Activated CD8-positive, alpha-beta memory T cell treated with anti-CD3 and anti-CD28 coated beads, Interleukin-2, amount 50 U/mL, for 1 hour (primary cell): ENCODE data around the gene TYK2.
"Not testable (repeated sequence)": the region's sequence is repeated elsewhere in the genome, so short reads cannot be mapped to it uniquely, and the experiment has no call there.

ENCODE experiments used
- DNase-seq: peaks from one replicate; pipeline ENCODE4 v3.0.0-alpha.2; 2020; ENCODE audit errors: extremely low read depth

The TYK2 gene

DNA sequence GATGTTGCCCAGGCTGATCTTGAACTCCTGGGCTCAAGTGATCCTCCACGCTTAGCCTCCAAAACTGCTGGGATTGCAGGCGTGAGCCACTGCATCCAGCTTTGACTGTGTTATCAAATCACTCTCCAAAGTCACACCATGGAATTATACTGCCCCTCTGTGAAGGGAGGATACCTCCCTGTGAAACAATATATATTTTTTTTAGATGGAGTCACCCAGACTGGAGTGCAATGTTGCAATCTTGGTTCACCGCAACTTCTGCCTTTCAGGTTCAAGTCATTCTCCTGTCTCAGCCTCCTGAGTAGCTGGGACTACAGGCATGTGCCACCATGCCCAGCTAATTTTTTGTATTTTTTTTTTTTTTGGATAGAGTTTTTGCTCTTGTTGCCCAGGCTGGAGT is 7.7 kb downstream of the TYK2 start:
- no peak for DNase-seq

DNA sequence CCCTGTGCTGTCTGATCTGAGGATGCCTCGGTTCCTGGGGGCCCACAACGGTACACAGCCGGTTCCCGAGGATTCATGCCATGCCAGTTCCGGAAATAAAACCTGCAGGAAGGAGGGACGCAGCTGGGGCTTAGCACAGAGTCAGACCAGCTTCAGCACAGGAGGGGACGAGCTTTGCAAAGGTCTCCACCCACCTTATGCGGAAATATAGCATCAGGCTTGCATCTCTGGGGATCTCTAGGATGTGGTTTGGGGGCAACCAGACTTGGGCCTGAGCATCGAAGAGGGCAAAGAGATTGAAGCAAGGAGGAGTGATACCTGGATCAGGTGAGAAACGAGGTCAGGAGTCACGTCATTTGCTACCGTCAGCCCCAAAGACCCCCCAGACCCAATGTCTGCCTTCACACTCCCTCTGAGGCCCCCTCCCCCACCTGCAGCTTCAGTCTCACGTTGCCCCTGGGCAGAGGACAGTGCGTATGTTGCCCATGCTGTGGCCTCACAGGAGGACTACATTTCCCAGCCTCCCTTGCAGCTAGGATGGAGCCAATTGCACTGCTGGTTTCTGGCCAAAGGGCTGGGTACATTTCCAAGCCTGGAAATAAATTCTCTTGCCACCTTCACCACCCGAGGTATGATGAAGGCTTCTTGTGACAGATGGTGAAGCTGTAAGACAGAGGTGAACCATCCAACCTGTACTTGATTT is 12.1 kb downstream of the TYK2 start:
- DNase-seq: no peak

DNA sequence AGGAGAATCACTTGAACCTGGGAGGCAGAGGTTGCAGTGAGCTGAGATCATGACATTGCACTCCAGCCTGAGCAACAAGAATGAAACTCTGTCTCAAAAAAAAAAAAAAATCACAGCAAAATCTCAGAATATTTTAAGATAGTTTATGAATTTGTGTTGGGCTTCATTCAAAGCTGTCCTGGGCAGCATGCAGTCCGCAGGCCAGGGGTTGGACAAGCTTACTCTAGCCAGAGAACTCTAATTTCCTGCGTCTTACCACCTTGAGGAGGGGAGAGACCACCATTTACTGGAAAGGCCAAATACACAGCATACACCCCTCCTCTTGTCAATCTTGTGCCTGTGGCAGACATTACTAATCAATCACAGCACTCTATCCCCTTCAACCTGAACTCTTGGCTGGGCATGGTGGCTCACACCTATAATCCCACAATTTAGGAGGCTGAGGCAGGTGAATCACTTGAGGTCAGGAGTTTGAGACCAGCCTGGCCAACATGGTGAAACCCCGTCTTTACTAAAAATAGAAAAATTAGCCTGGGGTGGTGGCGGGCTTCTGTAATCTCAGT is 13.3 kb downstream of the TYK2 start:
- not testable (repeated sequence) for DNase-seq

DNA sequence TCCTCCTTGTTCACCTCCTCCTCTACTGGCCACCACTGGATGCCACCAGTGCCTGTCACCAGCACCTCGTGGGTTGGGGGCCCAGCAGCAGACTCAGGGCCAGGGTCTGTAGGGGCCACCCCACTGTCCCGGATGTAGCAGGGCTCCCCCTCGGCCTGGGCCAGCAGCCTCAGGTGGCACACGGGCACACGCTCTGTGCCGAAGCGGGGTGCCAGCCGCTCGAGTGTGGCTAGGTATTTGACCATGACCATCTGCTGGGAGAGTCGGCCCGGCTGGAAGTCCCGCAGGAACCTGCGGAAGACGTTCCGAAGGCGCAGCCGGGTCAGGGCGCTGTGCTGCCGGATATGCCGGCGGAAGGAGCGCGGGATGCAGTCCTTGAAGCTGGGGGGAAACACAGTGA is 14.9 kb downstream of the TYK2 start:
- no peak for DNase-seq

DNA sequence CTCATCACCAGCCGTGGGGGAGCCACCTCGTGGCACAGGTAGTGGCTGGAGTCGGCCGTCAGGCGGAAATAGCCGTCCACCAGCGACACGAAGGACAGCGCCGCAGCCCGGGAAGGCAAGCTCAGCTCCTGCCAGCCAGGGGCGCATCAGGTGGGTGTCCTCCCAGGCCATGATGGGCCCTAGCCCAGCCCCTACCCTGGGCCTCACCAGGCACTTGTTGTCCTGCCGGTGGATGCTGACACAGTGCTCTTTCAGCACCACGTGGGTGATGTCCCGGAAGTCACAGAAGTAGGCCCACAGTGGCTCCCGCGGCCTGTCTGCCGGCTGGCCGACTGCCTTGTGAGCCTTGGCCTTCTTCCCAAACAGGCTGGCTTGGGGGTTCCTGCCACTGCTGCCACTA is 15.7 kb downstream of the TYK2 start:
- no peak for DNase-seq

GRCh38 chr19:10363789-10364281 is 16.5 kb downstream of the TYK2 start:
- no peak for DNase-seq

DNA sequence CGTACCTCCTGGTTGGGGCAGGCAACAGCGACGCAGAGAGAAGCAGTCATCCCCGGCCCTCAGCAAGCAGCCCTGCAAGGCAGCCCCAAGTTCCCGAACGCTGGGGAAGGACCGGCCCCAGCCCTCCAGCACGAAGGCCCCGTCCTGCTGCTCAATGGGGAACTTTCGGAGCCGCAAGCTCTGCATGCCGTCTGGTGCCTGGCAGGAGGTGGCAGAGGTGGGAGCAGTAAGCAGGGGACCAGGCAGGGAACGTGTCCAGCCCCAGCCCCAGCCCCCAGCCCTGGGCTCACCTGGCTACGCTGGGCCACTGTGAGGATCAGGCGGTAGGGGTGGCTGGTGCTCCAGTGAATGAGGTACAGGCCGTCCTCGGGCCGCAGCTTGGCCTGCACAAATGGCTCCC is 18.1 kb downstream of the TYK2 start:
- DNase-seq: no peak

DNA sequence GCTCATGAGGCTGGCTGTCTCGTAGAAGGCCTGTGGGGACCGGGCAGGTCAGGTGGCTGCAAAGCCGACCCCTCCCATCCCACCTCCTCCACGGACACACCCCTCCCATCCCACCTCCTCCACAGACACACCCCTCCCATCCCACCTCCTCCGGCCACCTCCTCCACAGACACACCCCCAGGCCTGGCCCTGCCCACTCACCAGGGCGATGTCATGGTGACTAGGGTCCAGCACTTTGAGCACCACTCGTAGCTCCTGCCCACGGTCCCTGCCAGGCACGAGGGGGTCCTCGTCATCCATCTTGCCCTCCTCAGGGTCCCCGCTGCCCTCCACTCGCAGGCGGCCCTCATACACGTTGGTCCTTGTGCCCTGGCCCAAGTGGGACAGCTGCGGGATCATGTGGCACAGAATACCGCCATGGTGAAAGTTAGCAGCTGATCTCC is 18.8 kb downstream of the TYK2 start:
- no peak for DNase-seq

DNA sequence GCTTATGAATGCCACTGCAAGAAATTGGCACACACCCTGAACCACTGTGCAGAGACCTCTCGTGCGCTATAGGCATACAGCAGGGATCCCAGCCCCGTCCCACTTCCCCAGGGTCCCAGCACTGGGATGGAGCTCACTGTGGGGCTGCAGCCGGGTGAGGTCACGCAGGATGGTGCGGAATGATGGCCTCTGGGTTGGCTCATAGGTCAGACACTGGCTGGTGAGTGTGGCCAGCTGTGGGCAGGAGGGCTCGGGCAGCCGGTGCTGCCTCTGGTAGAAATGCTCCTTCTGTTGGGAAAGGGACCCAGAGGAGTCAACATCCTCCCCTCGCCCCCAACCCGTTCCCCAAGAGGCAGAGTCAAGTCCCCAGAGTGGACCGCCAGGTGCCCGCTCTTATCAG is 23.9 kb downstream of the TYK2 start:
- no peak for DNase-seq

DNA sequence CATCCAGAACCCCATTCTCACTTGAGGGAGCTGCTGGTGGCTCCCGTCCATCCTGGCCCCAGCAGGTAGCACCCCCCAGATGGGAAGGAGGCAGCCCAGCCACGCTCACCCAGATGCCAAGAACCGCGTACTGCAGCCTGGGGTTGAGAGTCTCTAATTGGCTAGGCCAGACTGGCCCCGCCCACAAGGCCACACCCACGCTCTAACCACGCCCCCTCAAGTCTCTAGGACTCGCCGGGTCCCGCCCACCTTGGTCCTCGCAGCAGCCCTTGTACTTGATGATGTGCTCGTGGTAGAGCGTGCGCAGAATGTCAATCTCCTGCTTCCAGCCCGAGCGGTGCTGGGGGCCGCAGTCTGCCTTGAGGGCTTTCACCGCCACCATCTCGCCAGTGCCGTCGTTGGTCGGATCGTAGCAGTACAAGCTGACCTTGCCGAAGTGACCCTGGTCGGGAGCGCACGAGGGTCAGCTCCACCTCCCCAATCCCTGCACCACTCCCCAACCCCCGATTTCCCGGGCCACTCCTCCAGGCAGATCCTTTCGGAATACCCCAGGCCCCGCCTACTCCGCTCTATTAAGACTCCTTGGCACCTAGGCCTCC is 26.5 kb downstream of the TYK2 start:
- no peak for DNase-seq

- DNase-seq: no peak
Observed at GRCh38 chr19:10352764-10353671, 27.4 kb downstream of the TYK2 start.

DNA sequence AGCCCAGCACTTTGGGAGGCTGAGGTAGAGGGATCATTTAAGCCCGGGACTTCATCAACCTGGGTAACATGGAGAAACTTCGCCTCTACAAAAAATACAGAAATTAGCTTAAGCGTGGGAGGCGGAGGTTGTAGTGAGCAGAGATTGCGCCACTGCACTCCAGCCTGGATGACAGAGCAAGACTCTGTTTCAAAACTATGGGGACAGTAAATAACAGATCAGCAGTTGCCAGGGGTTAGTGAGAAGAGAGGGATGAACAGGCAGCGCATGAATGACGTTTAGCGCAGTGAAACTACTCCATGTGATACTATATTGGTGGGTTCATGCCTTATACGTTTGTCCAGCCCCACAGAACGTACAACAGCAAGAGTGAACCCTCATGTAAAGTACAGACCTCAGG is 33.9 kb downstream of the TYK2 start:
- DNase-seq: no peak

GRCh38 chr19:10344780-10345179 is 35.6 kb downstream of the TYK2 start:
- DNase-seq: no peak

DNA sequence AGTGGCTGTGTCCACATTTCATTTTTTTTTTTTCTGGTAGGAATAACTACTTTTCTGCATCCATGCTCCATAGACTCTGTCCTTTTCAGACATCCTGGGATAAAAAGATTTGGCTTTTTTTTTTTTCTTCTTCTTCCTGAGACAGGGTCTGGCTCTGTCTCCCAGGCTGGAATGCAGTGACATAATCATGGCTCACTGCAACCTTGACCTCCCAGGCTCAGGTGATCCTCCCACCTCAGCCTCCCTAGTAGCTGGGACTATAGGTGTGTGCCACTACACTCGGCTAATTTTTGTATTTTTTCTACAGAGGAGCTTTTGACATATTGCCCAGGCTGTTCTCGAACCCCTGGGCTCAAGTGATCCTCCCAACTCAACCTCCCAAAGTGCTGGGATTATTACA is 36.9 kb downstream of the TYK2 start:
- no peak for DNase-seq

GRCh38 chr19:10339977-10340376 is 40.4 kb downstream of the TYK2 start:
- DNase-seq: no peak

DNA sequence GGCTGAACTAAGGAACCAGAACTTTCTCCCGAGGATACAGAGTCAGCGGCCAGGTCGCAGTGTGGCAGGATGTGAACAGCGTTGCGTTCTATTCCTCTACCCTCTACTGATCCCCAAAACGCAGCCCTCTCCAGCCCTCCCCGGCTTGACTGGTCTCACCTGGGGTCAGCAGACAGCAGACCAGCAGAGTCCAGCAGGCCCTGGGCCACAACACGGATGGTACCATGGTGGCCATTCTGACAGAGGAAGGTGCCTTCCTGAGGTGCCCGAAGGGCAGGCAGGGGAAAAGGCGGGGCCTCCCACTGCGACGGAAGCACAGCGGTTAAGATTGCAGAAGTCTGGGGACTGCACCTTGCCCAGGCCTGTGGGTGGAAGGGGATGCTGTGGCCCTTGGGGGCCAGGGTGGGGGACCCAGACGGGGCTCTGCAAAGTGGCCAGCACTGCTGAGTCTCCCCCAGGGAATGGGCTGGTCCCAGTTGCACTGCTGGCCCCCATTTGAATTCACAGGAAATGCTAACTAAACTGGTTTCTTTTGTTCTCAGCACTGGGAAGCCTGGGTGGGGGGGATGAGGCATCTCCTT is 40.9 kb downstream of the TYK2 start, which contains the start of gene ICAM3:
Gene ICAM3 (minus strand): TSS at position 245 of the 581 bp plus-strand sequence. CDS start 10 bp downstream, at position 235.
- DNase-seq: no peak

- DNase-seq: no peak
Observed at GRCh38 chr19:10338940-10339339, 41.4 kb downstream of the TYK2 start.

- DNase-seq: not testable (repeated sequence)
Observed at GRCh38 chr19:10336725-10337124, 43.6 kb downstream of the TYK2 start.

DNA sequence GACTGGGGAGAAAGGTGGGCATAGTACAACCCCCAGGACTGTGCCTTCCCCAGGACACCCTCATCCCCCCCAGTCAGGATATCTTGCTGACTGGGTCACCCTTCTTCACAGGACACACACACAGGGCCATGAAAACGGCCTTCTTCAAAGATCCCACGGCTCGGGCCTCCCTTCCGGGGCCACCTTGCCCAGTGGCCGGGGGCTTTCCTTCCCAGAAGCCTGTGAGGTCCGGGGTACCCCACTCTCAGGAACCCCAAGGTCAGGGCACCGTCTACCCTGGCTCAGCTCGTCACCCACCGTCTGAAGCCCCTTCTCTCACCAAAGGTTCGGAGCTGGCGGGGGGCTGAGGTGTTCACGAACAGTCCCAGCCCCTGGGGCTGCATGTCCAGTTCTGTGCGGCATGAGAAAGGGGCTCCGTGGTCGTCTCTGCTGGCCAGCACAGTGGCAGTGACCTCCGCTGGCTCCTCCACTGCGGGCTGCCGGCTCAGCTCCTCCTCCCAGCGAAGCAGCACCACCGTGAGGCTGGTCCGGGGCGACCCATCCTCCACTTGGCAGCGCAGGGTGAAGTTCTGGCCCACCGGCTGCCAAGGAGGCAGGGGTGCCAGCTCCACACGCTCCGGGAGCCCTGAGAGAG is 44.9 kb downstream of the TYK2 start:
- DNase-seq: no peak

DNA sequence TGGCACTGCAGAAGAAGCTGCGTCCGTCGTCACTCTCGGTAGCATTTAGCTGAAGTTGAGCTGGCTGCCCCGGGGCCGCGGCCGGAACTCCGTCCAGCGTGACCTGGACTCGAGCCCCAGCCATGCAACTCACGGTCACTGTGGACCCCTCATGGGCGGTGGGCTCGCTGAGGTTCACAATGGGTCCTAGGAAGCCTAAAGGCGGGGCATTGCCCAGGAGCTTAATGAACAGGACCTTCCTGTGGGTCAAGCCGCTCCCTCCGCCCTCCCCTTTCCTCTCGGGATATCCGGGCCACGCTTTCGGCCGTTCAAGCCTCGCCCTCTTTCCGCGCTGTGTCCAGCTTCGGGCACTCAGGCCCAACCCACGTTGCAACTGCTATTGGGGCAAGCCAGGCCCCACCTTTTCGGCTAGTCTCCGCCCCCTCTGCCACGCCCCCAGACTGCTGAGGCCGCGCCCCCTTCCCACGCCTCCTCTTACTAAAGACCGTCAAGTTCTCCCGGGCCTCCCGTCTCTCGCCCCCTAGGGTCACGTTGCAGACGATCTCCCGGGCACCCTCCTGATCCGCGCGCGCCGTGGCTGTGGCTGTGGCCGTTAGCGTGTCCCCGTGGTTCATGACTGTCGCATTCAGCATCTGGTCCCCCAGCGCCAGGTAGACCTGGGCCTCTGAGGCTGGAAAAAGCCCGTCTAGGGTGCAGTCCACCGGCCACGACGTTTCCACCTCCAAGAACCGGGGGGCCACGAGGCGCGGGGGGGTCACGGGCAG is 45.6 kb downstream of the TYK2 start:
- no peak for DNase-seq
